Thymus (tissue), 11 donors: Measurements from ENCODE around the gene FARS2. TPM values are rescaled to one million over a fixed set of nuclear protein-coding genes. Genes with fewer than 3 reads are reported as not detected.

Source experiments
- DNase-seq, 9 donors: peaks; one replicate each; pipeline ENCODE4 v3.0.0-alpha.2; 2013; ENCODE audit warnings: low spot score in 9 of 9, low read depth in 6 of 9, missing footprints in 1 of 9
- H3K27ac ChIP-seq, 2 donors: one replicate each; pipeline ENCODE4 v1.5.1; 2013; ENCODE audit warnings: control low read depth in 1 of 2, low read depth in 1 of 2, low read length in 1 of 2, mild to moderate bottlenecking in 1 of 2, moderate library complexity in 1 of 2
- H3K27me3 ChIP-seq, 2 donors: one replicate each; pipeline ENCODE4 v1.5.1; 2013; ENCODE audit warnings: low read length in 1 of 2; ENCODE audit not compliant: control insufficient read depth in 2 of 2, insufficient read depth in 1 of 2
- H3K36me3 ChIP-seq, 2 donors: one replicate each; pipeline ENCODE4 v1.5.1; 2013; ENCODE audit warnings: low read length in 1 of 2, mild to moderate bottlenecking in 1 of 2, moderate library complexity in 1 of 2; ENCODE audit not compliant: control insufficient read depth in 2 of 2, insufficient read depth in 2 of 2
- H3K4me1 ChIP-seq, 2 donors: one replicate each; pipeline ENCODE4 v1.5.1; 2013; ENCODE audit warnings: low read length in 2 of 2; ENCODE audit not compliant: control insufficient read depth in 2 of 2, insufficient read depth in 2 of 2
- H3K4me3 ChIP-seq, 2 donors: one replicate each; pipeline ENCODE4 v1.5.1; 2013; ENCODE audit warnings: low read length in 2 of 2, control low read depth in 1 of 2, mild to moderate bottlenecking in 1 of 2
- H3K9me3 ChIP-seq, 2 donors: one replicate each; pipeline ENCODE4 v1.5.1; 2013; ENCODE audit warnings: low read length in 1 of 2, mild to moderate bottlenecking in 1 of 2; ENCODE audit not compliant: control insufficient read depth in 2 of 2, insufficient read depth in 1 of 2
- WGBS: extraction: QIAGEN DNeasy Blood & Tissue Kit; methylation state at CpG from one replicate; pipeline ENCODE4 v1.1.7; 2013; 5-methylcytosine and 5-hydroxymethylcytosine counted together
- polyA plus RNA-seq: library from polyadenylated mRNA; stranded (reverse); fragments of 200-250 nt; gene quantifications from one replicate; pipeline ENCODE4 v1.2.3, GENCODE V29; 2013
- total RNA-seq: library from RNA; stranded (reverse); fragments of 120-200 nt; gene quantifications from one replicate; pipeline ENCODE4 v1.2.4, GENCODE V29; 2013
- donor health status: healthy.

FARS2 gene
- total and polyA plus RNA-seq, 2 donors: 10.5 to 23.2 TPM

- WGBS: 40% methylated on average over 21 of the region's 21 CpGs
- peak overlapping the region in 1 of 2 donors; percentile 67 for H3K27ac ChIP-seq
- peak in 3 of 9 donors; percentile 34 to 63 (median 40) for DNase-seq
Observed at GRCh38 chr6:5723841-5724691, 462.8 kb downstream of the FARS2 start.

GRCh38 chr6:5724911-5725310 is 463.6 kb downstream of the FARS2 start:
- Histone ChIP-seq H3K9me3 (peaks cover 0 to 4% of the 10 kb centered on the region in 2 donors), H3K4me3 (no peak overlapping the region), H3K4me1 (peaks cover 4 to 30% of the 10 kb centered on the region in 2 donors), H3K27ac (no peak overlapping the region), H3K36me3 (no peaks in the 10 kb centered on the region), H3K27me3 (no peaks in the 10 kb centered on the region)
- DNase-seq: no peak
- WGBS: 97% methylated on average over 10 of the region's 10 CpGs

More at GRCh38 chr6:5723841-5724691, 462.8 kb downstream of the FARS2 start:
- Histone ChIP-seq H3K4me1 (peaks cover 4 to 30% of the 10 kb centered on the region in 2 donors), H3K9me3 (peaks cover 0 to 4% of the 10 kb centered on the region in 2 donors), H3K36me3 (no peaks in the 10 kb centered on the region), H3K4me3 (peak overlapping the region in 1 of 2 donors; percentile 33), H3K27me3 (no peaks in the 10 kb centered on the region)

GRCh38 chr6:5726976-5727718 is 465.8 kb downstream of the FARS2 start:
- WGBS: 98% methylated on average over 17 of the region's 17 CpGs
- Histone ChIP-seq H3K4me1 (peaks cover 4 to 42% of the 10 kb centered on the region in 2 donors), H3K9me3 (peaks cover 0 to 4% of the 10 kb centered on the region in 2 donors), H3K27me3 (no peaks in the 10 kb centered on the region), H3K27ac (no peak overlapping the region), H3K4me3 (no peak overlapping the region), H3K36me3 (no peaks in the 10 kb centered on the region)
- DNase-seq: no peak

- Histone ChIP-seq H3K36me3 (no peaks in the 10 kb centered on the region), H3K4me3 (no peak overlapping the region), H3K27ac (no peak overlapping the region), H3K27me3 (no peaks in the 10 kb centered on the region), H3K4me1 (peaks cover 4 to 46% of the 10 kb centered on the region in 2 donors), H3K9me3 (peaks cover 0 to 4% of the 10 kb centered on the region in 2 donors)
- WGBS: 96% methylated on average over 16 of the region's 16 CpGs
- no peak for DNase-seq
Observed at GRCh38 chr6:5728351-5729079, 467.2 kb downstream of the FARS2 start.

GRCh38 chr6:5729080-5729434 is 467.7 kb downstream of the FARS2 start:
- Histone ChIP-seq H3K36me3 (no peaks in the 10 kb centered on the region), H3K4me3 (no peak overlapping the region), H3K4me1 (peaks cover 0 to 40% of the 10 kb centered on the region in 2 donors), H3K27ac (no peak overlapping the region), H3K27me3 (no peaks in the 10 kb centered on the region), H3K9me3 (peaks cover 0 to 4% of the 10 kb centered on the region in 2 donors)
- WGBS: 92% methylated on average over 8 of the region's 8 CpGs
- DNase-seq: no peak

GRCh38 chr6:5729813-5730517 is 468.7 kb downstream of the FARS2 start:
- no peaks in the 10 kb centered on the region for H3K27me3 ChIP-seq
- peaks cover 0 to 32% of the 10 kb centered on the region in 2 donors for H3K4me1 ChIP-seq
- no peaks in the 10 kb centered on the region for H3K36me3 ChIP-seq
- no peak overlapping the region for H3K27ac ChIP-seq
- H3K4me3 ChIP-seq: no peak overlapping the region
- H3K9me3 ChIP-seq: peaks cover 0 to 4% of the 10 kb centered on the region in 2 donors
- 93% methylated on average over 4 of the region's 4 CpGs for WGBS
- no peak for DNase-seq

- Histone ChIP-seq H3K9me3 (no peaks in the 10 kb centered on the region), H3K27ac (no peak overlapping the region), H3K4me1 (peaks cover 0 to 32% of the 10 kb centered on the region in 2 donors), H3K27me3 (no peaks in the 10 kb centered on the region), H3K4me3 (no peak overlapping the region), H3K36me3 (no peaks in the 10 kb centered on the region)
- 97% methylated on average over 8 of the region's 8 CpGs for WGBS
- no peak for DNase-seq
Observed at GRCh38 chr6:5730585-5731263, 469.4 kb downstream of the FARS2 start.

GRCh38 chr6:5731435-5731834 is 470.1 kb downstream of the FARS2 start:
- no peak for DNase-seq
- Histone ChIP-seq H3K9me3 (no peaks in the 10 kb centered on the region), H3K36me3 (no peaks in the 10 kb centered on the region), H3K4me1 (peaks cover 0 to 32% of the 10 kb centered on the region in 2 donors), H3K27ac (no peak overlapping the region), H3K4me3 (no peak overlapping the region), H3K27me3 (no peaks in the 10 kb centered on the region)
- 97% methylated on average over 7 of the region's 7 CpGs for WGBS
